Neural progenitor cell (in vitro differentiated cells): Measurements from ENCODE around the gene UTS2B. TPM values are rescaled to one million over a fixed set of nuclear protein-coding genes. Genes with fewer than 3 reads are reported as not detected.
"Not testable (repeated sequence)": the region's sequence is repeated elsewhere in the genome, so short reads cannot be mapped to it uniquely, and the experiment has no call there.

Experiments used
- DNase-seq: peaks from one replicate; pipeline ENCODE4 v3.0.0-alpha.2; 2016; ENCODE audit warnings: low spot score
- H2AFZ ChIP-seq: fragments of 200-600 bp; sonication (generic); replicated peaks from 2 replicates; pipeline ENCODE4 v1.6.1; 2016; ENCODE audit warnings: antibody characterized with exemption
- H3F3A ChIP-seq: fragments of 200-600 bp; sonication (generic); 2 replicates; pipeline ENCODE4 v1.6.1; 2016; ENCODE audit warnings: antibody characterized with exemption, low read depth
- H3K27ac ChIP-seq: fragments of 200-600 bp; sonication (generic); 2 replicates; pipeline ENCODE4 v1.5.1; 2016; ENCODE audit warnings: mild to moderate bottlenecking
- H3K27me3 ChIP-seq: fragments of 200-600 bp; sonication (generic); 2 replicates; pipeline ENCODE4 v1.6.1; 2016; ENCODE audit warnings: mild to moderate bottlenecking, moderate library complexity
- H3K36me3 ChIP-seq: fragments of 200-600 bp; sonication (generic); 2 replicates; pipeline ENCODE4 v1.5.1; 2016
- H3K4me1 ChIP-seq: fragments of 200-600 bp; sonication (generic); 2 replicates; pipeline ENCODE4 v1.6.1; 2016; ENCODE audit warnings: mixed run types
- H3K4me2 ChIP-seq: fragments of 200-600 bp; sonication (generic); 2 replicates; pipeline ENCODE4 v1.6.1; 2016
- H3K4me3 ChIP-seq: fragments of 200-600 bp; sonication (generic); 2 replicates; pipeline ENCODE4 v1.5.1; 2016
- H3K79me2 ChIP-seq: fragments of 200-600 bp; sonication (generic); 2 replicates; pipeline ENCODE4 v1.6.1; 2016; ENCODE audit warnings: low read depth
- H3K9ac ChIP-seq: fragments of 200-600 bp; sonication (generic); 2 replicates; pipeline ENCODE4 v1.6.1; 2016
- H3K9me3 ChIP-seq: fragments of 200-600 bp; sonication (generic); 2 replicates; pipeline ENCODE4 v1.5.1; 2016; ENCODE audit warnings: low read depth
- H4K20me1 ChIP-seq: fragments of 200-600 bp; sonication (generic); 2 replicates; pipeline ENCODE4 v1.6.1; 2016; ENCODE audit warnings: low read depth
- H3K27ac Mint-ChIP-seq: 3 replicates; pipeline ENCODE4 v1.8.0; 2021; ENCODE audit warnings: mixed read lengths
- H3K27me3 Mint-ChIP-seq: 2 replicates; pipeline ENCODE4 v1.8.0; 2022; ENCODE audit warnings: low read depth, mild to moderate bottlenecking, inconsistent platforms, moderate library complexity, mixed read lengths; ENCODE audit not compliant: insufficient read depth
- H3K36me3 Mint-ChIP-seq: 3 replicates; pipeline ENCODE4 v1.8.0; 2021; ENCODE audit warnings: mixed read lengths
- H3K4me1 Mint-ChIP-seq: 3 replicates; pipeline ENCODE4 v1.8.0; 2021; ENCODE audit warnings: mixed read lengths
- H3K4me3 Mint-ChIP-seq: 3 replicates; pipeline ENCODE4 v1.8.0; 2021; ENCODE audit warnings: mild to moderate bottlenecking, moderate library complexity, mixed read lengths
- H3K9me3 Mint-ChIP-seq: 3 replicates; pipeline ENCODE4 v1.8.0; 2020; ENCODE audit warnings: mixed read lengths
- CTCF ChIP-seq: fragments of 200-600 bp; sonication (generic); IDR thresholded peaks from 2 replicates; pipeline ENCODE4 v1.5.1; 2017; ENCODE audit warnings: antibody characterized with exemption, mild to moderate bottlenecking
- EZH2 ChIP-seq: fragments of 200-600 bp; sonication (generic); IDR thresholded peaks from 2 replicates; pipeline ENCODE4 v1.6.1; 2017; ENCODE audit warnings: antibody characterized with exemption, mild to moderate bottlenecking, moderate library complexity
- EZH2phosphoT487 ChIP-seq: fragments of 200-600 bp; sonication (generic); IDR thresholded peaks from 2 replicates; pipeline ENCODE4 v1.6.1; 2017; ENCODE audit warnings: antibody characterized with exemption
- total RNA-seq: library from RNA; depleted of rRNA; stranded (reverse); fragments of >200 nt; gene quantifications from 2 replicates; pipeline ENCODE4 v1.2.3, GENCODE V29; 2015; ENCODE audit warnings: low replicate concordance

UTS2B gene
- total RNA-seq, 1 donor from 2014 or later: not detected

GRCh38 chr3:191280111-191280510 lies 50.2 kb downstream of the UTS2B start:
- no peak overlapping the region for H3K4me3 Mint-ChIP-seq
- Histone ChIP-seq H3K27ac (no peak overlapping the region), H2AFZ (no peak overlapping the region), H3F3A (no peaks in the 10 kb centered on the region), H4K20me1 (no peaks in the 10 kb centered on the region), H3K9ac (no peak overlapping the region), H3K27me3 (no peaks in the 10 kb centered on the region), H3K79me2 (no peaks in the 10 kb centered on the region), H3K36me3 (no peaks in the 10 kb centered on the region), H3K4me1 (no peaks in the 10 kb centered on the region), H3K4me3 (no peak overlapping the region), H3K4me2 (no peak overlapping the region), H3K9me3 (no peaks in the 10 kb centered on the region)
- no peaks in the 10 kb centered on the region for H3K4me1 Mint-ChIP-seq
- no peak overlapping the region for H3K27ac Mint-ChIP-seq
- H3K27me3 Mint-ChIP-seq: no peaks in the 10 kb centered on the region
- H3K9me3 Mint-ChIP-seq: no peaks in the 10 kb centered on the region
- H3K36me3 Mint-ChIP-seq: no peaks in the 10 kb centered on the region
- DNase-seq: no peak
- TF ChIP-seq CTCF: no peak

GRCh38 chr3:191275751-191276150 lies 54.6 kb downstream of the UTS2B start:
- no peaks in the 10 kb centered on the region for H3K27me3 Mint-ChIP-seq
- Histone ChIP-seq H3K27me3 (no peaks in the 10 kb centered on the region), H3K79me2 (no peaks in the 10 kb centered on the region), H3K4me1 (no peaks in the 10 kb centered on the region), H4K20me1 (no peaks in the 10 kb centered on the region), H3K4me3 (no peak overlapping the region), H3K4me2 (no peak overlapping the region), H3K27ac (no peak overlapping the region), H3K9me3 (no peaks in the 10 kb centered on the region), H3K36me3 (no peaks in the 10 kb centered on the region), H3F3A (no peaks in the 10 kb centered on the region), H3K9ac (no peak overlapping the region), H2AFZ (no peak overlapping the region)
- no peaks in the 10 kb centered on the region for H3K36me3 Mint-ChIP-seq
- DNase-seq: no peak
- no peak overlapping the region for H3K4me3 Mint-ChIP-seq
- H3K4me1 Mint-ChIP-seq: no peaks in the 10 kb centered on the region
- TF ChIP-seq EZH2 (no peak), EZH2phosphoT487 (no peak), CTCF (no peak)
- no peak overlapping the region for H3K27ac Mint-ChIP-seq
- H3K9me3 Mint-ChIP-seq: peaks cover 3% of the 10 kb centered on the region

- not testable (repeated sequence) for H3K27me3 Mint-ChIP-seq, H3K9me3 Mint-ChIP-seq, H3K9ac ChIP-seq, H3K27ac ChIP-seq, H3K27ac Mint-ChIP-seq, H3K4me3 Mint-ChIP-seq, H3K27me3 ChIP-seq, DNase-seq, H3F3A ChIP-seq, H3K36me3 Mint-ChIP-seq, H3K9me3 ChIP-seq, H3K36me3 ChIP-seq, H4K20me1 ChIP-seq, H3K4me1 Mint-ChIP-seq, H3K79me2 ChIP-seq, H3K4me1 ChIP-seq, H2AFZ ChIP-seq, H3K4me2 ChIP-seq, H3K4me3 ChIP-seq
Measured at GRCh38 chr3:191275244-191275643, 55.1 kb downstream of the UTS2B start.

GRCh38 chr3:191269289-191270085 lies 60.8 kb downstream of the UTS2B start:
- H3K4me3 Mint-ChIP-seq: no peak overlapping the region
- H3K36me3 Mint-ChIP-seq: no peaks in the 10 kb centered on the region
- Histone ChIP-seq H2AFZ (no peak overlapping the region), H3K36me3 (no peaks in the 10 kb centered on the region), H3F3A (no peaks in the 10 kb centered on the region), H3K27me3 (no peaks in the 10 kb centered on the region), H3K79me2 (no peaks in the 10 kb centered on the region), H3K9ac (no peak overlapping the region), H3K4me3 (no peak overlapping the region), H3K4me2 (no peak overlapping the region), H3K4me1 (peaks cover 2% of the 10 kb centered on the region), H3K9me3 (no peaks in the 10 kb centered on the region), H4K20me1 (no peaks in the 10 kb centered on the region), H3K27ac (no peak overlapping the region)
- TF ChIP-seq EZH2 (no peak), CTCF (no peak), EZH2phosphoT487 (no peak)
- peaks cover 3% of the 10 kb centered on the region for H3K4me1 Mint-ChIP-seq
- H3K9me3 Mint-ChIP-seq: peaks cover 3% of the 10 kb centered on the region
- no peaks in the 10 kb centered on the region for H3K27me3 Mint-ChIP-seq
- no peak for DNase-seq
- H3K27ac Mint-ChIP-seq: no peak overlapping the region
